Activated T-helper 1 cell treated with anti-CD3 and anti-CD28 coated beads, Interleukin-12 subunit alpha, Interleukin-12 subunit beta, Interleukin-2, Interleukin-4 antibody, amounts not matched to agents 30 ng/mL and 10 ng/mL and 1 ng/mL, durations not matched to agents 14 hours and 24 hours and 36 hours (primary cell): ENCODE data around the gene CHCHD6. TPM values are rescaled to one million over a fixed set of nuclear protein-coding genes. Genes with fewer than 3 reads are reported as not detected.

Source experiments
- DNase-seq: peaks from one replicate; pipeline ENCODE4 v3.0.0; 2021; ENCODE audit warnings: low spot score
- H3K27ac Mint-ChIP-seq: one replicate; pipeline ENCODE4 v1.8.0; 2021; ENCODE audit warnings: mild to moderate bottlenecking, mixed read lengths
- H3K27me3 Mint-ChIP-seq: one replicate; pipeline ENCODE4 v1.8.0; 2022; ENCODE audit warnings: mild to moderate bottlenecking, moderate library complexity, mixed read lengths; ENCODE audit not compliant: insufficient read depth
- H3K36me3 Mint-ChIP-seq: one replicate; pipeline ENCODE4 v1.8.0; 2021; ENCODE audit warnings: low read depth, mixed read lengths
- H3K4me1 Mint-ChIP-seq: one replicate; pipeline ENCODE4 v1.8.0; 2021; ENCODE audit warnings: low read depth, mixed read lengths
- H3K4me3 Mint-ChIP-seq: one replicate; pipeline ENCODE4 v1.8.0; 2021; ENCODE audit warnings: mild to moderate bottlenecking, moderate library complexity, mixed read lengths
- H3K9me3 Mint-ChIP-seq: one replicate; pipeline ENCODE4 v1.8.0; 2021; ENCODE audit warnings: mixed read lengths
- intact Hi-C: fragments of 100-400 bp; cut with micrococcal nuclease; formaldehyde crosslinking; loops from one replicate; pipeline ENCODE4 v1.15.1; 2024
- total RNA-seq: library from RNA; stranded (reverse); gene quantifications from 2 replicates; pipeline ENCODE4 v1.2.3, GENCODE V29; 2022

Gene CHCHD6
- total RNA-seq, 1 donor from 2014 or later: 17.5 TPM

DNA sequence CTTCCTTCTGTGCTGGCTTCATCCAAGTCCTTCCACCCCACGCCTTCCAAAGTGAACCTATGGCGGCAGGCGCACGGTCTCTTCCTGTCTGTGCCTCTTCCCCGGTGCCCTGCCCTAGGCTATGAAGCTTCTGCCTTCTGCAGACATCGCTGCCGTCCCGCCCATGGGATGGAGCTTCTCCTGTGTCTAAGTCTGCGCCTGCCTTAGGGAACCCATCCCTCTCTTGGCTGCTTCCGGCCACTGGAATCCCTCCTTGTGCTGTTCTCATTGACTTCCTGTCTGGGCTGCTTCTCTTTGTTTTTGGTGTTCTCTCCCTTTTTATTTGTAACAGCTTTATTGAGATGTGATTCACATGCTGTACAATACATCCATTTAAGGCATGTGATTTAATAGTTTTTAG is 17.2 kb downstream of the CHCHD6 start:
- Mint-ChIP-seq H3K36me3 (no peaks in the 10 kb centered on the region), H3K9me3 (no peaks in the 10 kb centered on the region), H3K27me3 (no peaks in the 10 kb centered on the region), H3K27ac (no peak overlapping the region), H3K4me1 (no peaks in the 10 kb centered on the region), H3K4me3 (no peak overlapping the region)
- no peak for DNase-seq
- intact Hi-C loops: no loop called here

DNA sequence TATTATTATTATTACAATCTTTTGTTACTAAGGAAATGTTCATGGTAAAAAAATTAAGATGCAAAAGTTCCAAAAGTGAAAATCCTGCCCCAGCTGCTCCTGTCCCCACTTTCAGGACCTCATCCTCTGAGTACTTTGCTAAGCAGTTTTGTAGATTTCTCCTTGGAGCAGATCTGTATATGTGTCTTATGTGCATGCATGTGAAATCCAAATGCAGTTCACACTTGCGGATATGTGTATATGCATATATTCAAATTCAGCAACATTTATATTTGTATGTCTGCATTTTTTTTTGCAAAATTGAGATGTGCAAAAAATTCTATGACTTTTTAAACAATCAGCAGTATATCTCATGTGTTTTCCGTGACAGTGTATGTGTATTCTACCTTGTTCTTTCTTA is 19.2 kb downstream of the CHCHD6 start:
- Mint-ChIP-seq H3K4me3 (no peak overlapping the region), H3K27me3 (no peaks in the 10 kb centered on the region), H3K9me3 (no peaks in the 10 kb centered on the region), H3K27ac (no peak overlapping the region), H3K36me3 (no peaks in the 10 kb centered on the region), H3K4me1 (no peaks in the 10 kb centered on the region)
- DNase-seq: no peak
- intact Hi-C loops: no loop called here

DNA sequence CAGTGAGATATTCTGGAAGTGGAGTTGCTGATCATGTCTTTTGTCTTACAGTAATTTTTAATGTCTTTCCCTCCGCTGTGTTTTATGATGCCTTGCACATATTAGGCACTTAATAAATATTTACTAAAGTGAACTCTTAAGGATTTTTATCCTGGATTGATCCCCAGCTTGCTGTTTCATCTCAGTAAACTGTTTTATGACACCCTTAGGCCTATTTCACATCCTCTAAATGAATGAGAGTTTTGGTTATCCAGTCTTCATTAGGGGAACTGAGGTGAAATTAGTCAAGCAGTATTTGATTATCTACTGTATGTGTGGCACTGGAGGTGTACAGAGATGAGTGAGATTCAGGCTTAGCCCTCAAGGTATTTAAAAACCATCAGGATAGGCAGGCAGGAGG is 19.8 kb downstream of the CHCHD6 start:
- H3K4me3 Mint-ChIP-seq: no peak overlapping the region
- no peaks in the 10 kb centered on the region for H3K4me1 Mint-ChIP-seq
- no peak for DNase-seq
- no peaks in the 10 kb centered on the region for H3K36me3 Mint-ChIP-seq
- H3K27me3 Mint-ChIP-seq: no peaks in the 10 kb centered on the region
- intact Hi-C loops: no loop called here
- H3K9me3 Mint-ChIP-seq: no peaks in the 10 kb centered on the region
- H3K27ac Mint-ChIP-seq: no peak overlapping the region

DNA sequence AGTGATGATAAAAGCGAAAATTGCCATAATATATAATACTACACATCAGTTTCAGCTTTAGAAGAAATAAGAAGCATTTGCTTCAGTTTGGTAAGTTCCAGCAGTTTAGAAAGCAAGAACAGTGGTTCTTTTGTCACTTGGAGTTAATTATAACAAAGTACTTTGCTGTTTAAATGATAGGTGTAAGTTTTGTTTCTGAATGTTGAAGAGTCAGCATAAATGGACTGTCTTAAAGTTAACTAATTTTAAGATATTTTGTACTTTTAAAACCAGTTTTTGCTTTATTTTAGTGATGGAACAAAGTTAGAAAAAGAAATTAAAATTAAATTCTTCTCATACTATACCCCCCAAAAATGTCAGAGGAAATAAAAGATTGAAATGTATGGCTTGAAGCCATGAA is 24.6 kb downstream of the CHCHD6 start:
- no peak for DNase-seq
- Mint-ChIP-seq H3K27ac (no peak overlapping the region), H3K9me3 (no peaks in the 10 kb centered on the region), H3K4me3 (no peak overlapping the region), H3K36me3 (peaks cover 1% of the 10 kb centered on the region), H3K27me3 (no peaks in the 10 kb centered on the region), H3K4me1 (peaks cover 8% of the 10 kb centered on the region)
- intact Hi-C loops: no loop called here

DNA sequence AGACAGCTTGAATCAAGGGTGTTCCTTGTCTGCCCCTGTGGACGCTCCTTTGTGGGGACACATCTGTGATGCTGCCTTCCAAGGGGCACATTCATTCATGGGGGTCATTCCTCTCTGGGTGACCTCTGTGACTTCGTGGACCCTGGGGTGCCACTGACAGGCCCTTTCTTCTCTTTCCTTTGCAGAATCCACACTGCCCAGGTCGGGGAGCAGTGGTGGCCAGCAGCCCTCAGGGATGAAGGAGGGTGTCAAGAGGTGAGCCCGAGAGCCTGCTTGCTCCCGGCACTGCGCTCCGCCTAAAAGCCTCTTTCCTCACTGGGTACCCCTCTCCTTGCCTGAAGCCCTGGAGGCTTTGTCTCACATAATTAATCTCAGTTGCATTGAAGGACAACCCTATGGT is 26.3 kb downstream of the CHCHD6 start:
- Mint-ChIP-seq H3K36me3 (peaks cover 1% of the 10 kb centered on the region), H3K27ac (no peak overlapping the region)
- intact Hi-C loops: no loop called here

DNA sequence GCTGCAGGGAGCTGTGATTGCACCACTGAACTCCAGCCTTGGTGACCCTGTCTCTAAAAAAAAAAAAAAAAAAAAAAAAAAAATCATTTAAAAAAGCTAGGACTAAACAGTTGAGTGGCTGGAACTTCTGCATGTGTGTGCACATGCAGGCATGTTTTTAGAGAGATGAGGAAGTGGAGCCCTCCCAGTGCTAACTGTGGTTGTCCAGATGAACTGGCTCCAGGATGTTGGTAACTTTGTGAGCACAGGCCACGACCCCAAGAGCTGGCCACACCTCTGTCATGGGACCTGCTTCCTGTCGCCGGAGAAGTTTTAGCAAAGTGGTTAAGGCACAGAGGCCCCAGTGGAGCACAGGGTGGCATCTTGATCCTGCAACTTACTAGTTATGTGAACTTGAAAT is 27.0 kb downstream of the CHCHD6 start:
- H3K4me1 Mint-ChIP-seq: peaks cover 8% of the 10 kb centered on the region
- no peaks in the 10 kb centered on the region for H3K9me3 Mint-ChIP-seq
- H3K27ac Mint-ChIP-seq: no peak overlapping the region
- intact Hi-C loops: no loop called here
- peaks cover 1% of the 10 kb centered on the region for H3K36me3 Mint-ChIP-seq
- no peaks in the 10 kb centered on the region for H3K27me3 Mint-ChIP-seq
- no peak for DNase-seq
- no peak overlapping the region for H3K4me3 Mint-ChIP-seq

More for the DNA sequence above, 26.3 kb downstream of the CHCHD6 start:
- Mint-ChIP-seq H3K9me3 (no peaks in the 10 kb centered on the region), H3K27me3 (no peaks in the 10 kb centered on the region), H3K4me3 (no peak overlapping the region), H3K4me1 (peaks cover 8% of the 10 kb centered on the region)
- DNase-seq: no peak

DNA sequence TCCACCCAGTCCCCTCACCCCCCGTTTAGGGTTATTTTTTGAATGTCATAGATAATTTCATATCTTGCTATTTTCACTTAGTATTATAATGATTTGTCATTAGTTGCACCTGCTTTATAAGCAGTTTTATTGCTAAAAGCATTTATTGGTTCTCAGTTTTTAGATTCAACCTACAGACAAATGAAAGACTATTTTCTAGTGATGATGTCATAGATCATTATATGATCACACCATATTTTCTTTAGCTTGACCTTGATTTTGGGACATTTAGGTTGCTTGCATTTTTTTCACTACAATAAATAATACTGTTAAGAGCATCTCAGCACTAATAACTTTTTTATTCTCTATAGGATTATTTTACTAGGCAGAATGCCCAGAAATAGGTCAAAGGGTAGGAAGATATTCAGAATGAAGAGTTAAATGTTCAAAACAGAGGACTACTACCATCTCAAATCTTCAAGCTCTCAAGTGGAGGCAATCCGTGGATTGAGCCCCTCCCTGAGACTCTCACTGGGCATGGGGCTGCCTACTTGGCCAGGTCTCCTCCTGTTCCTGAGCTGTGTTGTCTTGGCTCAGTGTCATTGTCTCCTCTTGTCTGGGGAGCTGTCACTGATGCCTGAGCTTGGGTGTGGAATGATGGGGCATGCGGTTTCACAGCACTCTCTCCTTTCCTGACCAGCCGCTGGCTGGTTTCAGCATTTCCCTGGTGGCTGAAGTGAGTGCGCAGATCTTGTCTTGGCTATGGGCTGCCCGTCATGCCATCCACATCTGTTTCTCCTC is 28.4 kb downstream of the CHCHD6 start:
- no peaks in the 10 kb centered on the region for H3K9me3 Mint-ChIP-seq
- H3K36me3 Mint-ChIP-seq: peaks cover 1% of the 10 kb centered on the region
- peaks cover 8% of the 10 kb centered on the region for H3K4me1 Mint-ChIP-seq
- no peaks in the 10 kb centered on the region for H3K27me3 Mint-ChIP-seq
- H3K27ac Mint-ChIP-seq: no peak overlapping the region
- DNase-seq: no peak
- H3K4me3 Mint-ChIP-seq: no peak overlapping the region
- intact Hi-C loops: no loop called here

DNA sequence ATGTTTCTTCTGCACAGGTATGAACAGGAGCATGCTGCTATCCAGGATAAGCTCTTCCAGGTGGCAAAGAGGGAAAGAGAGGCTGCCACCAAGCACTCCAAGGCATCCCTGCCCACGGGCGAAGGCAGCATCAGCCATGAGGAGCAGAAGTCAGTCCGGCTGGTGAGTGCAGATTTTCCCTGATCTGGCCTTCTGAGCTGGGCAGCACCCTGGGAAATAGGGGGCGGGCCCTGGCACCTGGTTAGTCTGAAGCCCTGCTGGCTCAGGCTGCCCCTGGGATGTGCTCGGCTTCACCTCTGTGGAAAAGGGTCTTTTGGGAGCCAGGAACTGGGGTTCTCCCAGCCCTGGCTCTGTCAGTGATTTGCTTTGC is 29.0 kb downstream of the CHCHD6 start:
- H3K27me3 Mint-ChIP-seq: no peaks in the 10 kb centered on the region
- peaks cover 1% of the 10 kb centered on the region for H3K36me3 Mint-ChIP-seq
- H3K4me1 Mint-ChIP-seq: peaks cover 8% of the 10 kb centered on the region
- H3K4me3 Mint-ChIP-seq: no peak overlapping the region
- intact Hi-C loops: no loop called here
- H3K27ac Mint-ChIP-seq: no peak overlapping the region
- H3K9me3 Mint-ChIP-seq: no peaks in the 10 kb centered on the region
- no peak for DNase-seq

DNA sequence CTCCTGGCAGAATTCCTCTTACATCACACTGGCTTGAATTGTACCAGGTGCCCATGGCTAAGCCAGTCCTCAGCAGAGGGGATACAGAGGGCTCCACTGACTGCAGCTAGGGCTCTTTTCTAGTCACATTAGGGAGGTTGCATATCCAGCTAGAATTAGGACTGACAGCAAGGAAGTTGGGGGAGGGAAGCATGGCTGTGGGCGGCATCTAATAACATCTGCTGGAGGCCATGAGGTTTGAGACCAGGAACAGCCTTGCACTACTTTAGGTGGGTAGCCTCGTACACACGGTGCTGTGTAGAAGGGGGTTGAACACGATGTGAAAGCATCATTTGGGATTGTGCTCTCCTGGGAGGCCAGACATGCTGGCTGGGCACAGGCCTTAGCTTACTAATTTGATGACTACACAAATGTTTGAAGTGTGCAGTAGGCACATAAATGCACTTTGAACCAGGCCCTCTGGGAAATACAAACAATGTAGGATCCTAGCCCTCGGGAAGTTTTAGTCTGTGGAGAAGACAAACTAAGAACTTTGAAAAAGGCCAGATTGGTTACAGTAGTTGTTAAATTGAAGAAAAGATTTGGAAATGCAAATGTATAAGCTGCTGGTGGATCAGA is 30.2 kb downstream of the CHCHD6 start:
- peaks cover 8% of the 10 kb centered on the region for H3K4me1 Mint-ChIP-seq
- no peak for DNase-seq
- no peak overlapping the region for H3K4me3 Mint-ChIP-seq
- peaks cover 1% of the 10 kb centered on the region for H3K36me3 Mint-ChIP-seq
- no peak overlapping the region for H3K27ac Mint-ChIP-seq
- intact Hi-C loops: no loop called here
- H3K27me3 Mint-ChIP-seq: no peaks in the 10 kb centered on the region
- no peaks in the 10 kb centered on the region for H3K9me3 Mint-ChIP-seq

DNA sequence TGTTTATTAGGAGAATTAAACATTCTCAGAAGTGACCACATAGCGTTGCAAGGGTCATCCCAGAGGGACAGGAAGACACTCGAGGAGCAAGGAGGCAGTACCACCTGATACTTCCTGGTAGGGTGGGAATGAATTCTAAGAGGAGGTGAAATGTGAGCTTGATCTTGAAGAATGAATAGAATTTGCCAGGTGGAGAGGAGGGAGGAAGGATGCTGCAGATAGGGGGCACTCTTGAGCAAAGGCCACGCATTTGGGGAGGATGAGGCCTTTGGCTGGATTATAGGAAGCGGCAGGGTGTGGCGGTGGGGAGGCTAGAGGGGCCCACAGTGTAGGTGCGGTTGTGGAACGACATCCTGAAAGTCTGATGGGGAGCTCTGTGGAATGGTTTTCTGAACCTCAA is 33.5 kb downstream of the CHCHD6 start:
- H3K9me3 Mint-ChIP-seq: peaks cover 5% of the 10 kb centered on the region
- H3K4me3 Mint-ChIP-seq: no peak overlapping the region
- no peak overlapping the region for H3K27ac Mint-ChIP-seq
- DNase-seq: no peak
- no peaks in the 10 kb centered on the region for H3K27me3 Mint-ChIP-seq
- H3K4me1 Mint-ChIP-seq: no peaks in the 10 kb centered on the region
- intact Hi-C loops: no loop called here
- no peaks in the 10 kb centered on the region for H3K36me3 Mint-ChIP-seq

DNA sequence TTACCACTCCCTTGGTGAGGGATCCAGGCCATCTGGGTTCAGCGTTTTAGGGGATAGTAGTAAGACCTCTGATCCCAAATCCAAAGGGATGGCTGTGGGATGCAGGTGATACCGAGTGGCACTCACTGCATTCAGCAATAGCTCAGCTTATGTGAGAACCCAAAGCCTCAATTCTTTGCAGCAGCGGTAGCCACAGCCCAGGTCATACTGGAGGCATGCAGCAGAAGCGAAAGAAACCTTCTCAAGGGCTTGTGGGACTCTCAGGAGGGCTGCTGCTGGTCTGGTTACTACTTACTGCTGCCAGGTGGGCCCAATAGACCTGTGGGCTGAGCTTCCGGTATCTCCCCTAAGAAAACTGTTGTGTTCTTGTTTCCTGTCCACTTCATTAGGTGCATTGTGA is 38.0 kb downstream of the CHCHD6 start:
- no peak for DNase-seq
- Mint-ChIP-seq H3K27ac (no peak overlapping the region), H3K36me3 (no peaks in the 10 kb centered on the region), H3K4me3 (no peak overlapping the region), H3K27me3 (no peaks in the 10 kb centered on the region), H3K4me1 (no peaks in the 10 kb centered on the region), H3K9me3 (peaks cover 5% of the 10 kb centered on the region)
- intact Hi-C loops: no loop called here

DNA sequence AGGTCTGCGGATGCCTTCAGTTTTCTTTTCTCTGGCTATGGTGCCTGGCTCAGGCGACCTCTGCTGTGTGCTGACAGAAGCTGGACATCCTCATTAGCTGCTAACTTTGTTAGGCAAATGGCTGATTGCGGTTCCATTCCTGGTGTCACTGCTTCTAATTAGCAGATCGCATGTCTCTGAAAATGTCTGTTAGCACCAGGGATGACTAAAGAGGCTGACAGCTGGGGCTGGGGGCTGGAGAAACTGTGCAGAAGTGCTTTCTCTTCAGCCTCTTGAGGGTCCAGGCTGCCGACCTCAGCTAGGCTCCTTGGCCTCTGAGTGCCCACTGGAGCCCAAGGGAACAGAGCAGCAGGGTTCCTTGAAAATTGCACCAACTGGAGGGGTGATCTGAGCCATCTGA is 39.3 kb downstream of the CHCHD6 start:
- DNase-seq: no peak
- Mint-ChIP-seq H3K36me3 (no peaks in the 10 kb centered on the region), H3K4me1 (no peaks in the 10 kb centered on the region), H3K4me3 (no peak overlapping the region), H3K27ac (no peak overlapping the region), H3K9me3 (peaks cover 5% of the 10 kb centered on the region), H3K27me3 (no peaks in the 10 kb centered on the region)
- intact Hi-C loops: no loop called here

DNA sequence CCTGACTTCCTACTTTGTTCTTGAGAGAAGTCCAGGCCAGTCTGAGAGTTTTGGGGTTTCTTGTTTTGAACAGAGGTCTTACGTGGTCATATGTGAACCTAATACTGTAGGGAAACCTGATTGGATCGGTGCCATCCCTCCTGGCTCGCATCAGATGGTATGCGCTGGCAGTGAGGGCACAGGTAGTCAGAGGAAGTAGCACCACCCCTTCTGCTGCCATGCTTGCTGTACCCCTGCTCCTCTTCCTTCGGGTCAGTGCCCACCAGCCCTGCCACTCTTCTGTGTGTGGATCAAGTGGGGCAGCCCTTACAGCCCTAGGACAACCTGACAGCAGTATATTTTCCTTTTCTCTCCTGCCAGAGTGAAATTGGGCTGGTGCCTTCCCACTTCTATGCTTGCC is 39.7 kb downstream of the CHCHD6 start:
- Mint-ChIP-seq H3K27me3 (no peaks in the 10 kb centered on the region), H3K27ac (no peak overlapping the region), H3K4me3 (no peak overlapping the region)

More for the DNA sequence above, 39.7 kb downstream of the CHCHD6 start:
- DNase-seq: no peak
- H3K4me1 Mint-ChIP-seq: peaks cover 2% of the 10 kb centered on the region
- no peaks in the 10 kb centered on the region for H3K36me3 Mint-ChIP-seq
- intact Hi-C loops: no loop called here
- peaks cover 5% of the 10 kb centered on the region for H3K9me3 Mint-ChIP-seq
